Activated CD4-positive, CD25-positive, alpha-beta regulatory T cell treated with anti-CD3 and anti-CD28 coated beads, Interleukin-2, amount 50 U/mL, for 16 hours (primary cell): ENCODE results near the gene ERI3.
A peak's percentile ranks its signal among the peaks of the same experiment; 100 is the strongest.

Experiments used
- DNase-seq: peaks from one replicate; pipeline ENCODE4 v3.0.0-alpha.2; 2020; ENCODE audit warnings: low read depth, low spot score

Gene ERI3, protein sequence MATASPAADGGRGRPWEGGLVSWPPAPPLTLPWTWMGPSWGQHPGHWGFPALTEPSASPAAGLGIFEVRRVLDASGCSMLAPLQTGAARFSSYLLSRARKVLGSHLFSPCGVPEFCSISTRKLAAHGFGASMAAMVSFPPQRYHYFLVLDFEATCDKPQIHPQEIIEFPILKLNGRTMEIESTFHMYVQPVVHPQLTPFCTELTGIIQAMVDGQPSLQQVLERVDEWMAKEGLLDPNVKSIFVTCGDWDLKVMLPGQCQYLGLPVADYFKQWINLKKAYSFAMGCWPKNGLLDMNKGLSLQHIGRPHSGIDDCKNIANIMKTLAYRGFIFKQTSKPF

GRCh38 chr1:44354840-44355581, at the start of gene ERI3:
Gene ERI3 (minus strand): TSS chr1:44355257. CDS start chr1:44355026, 231 bp downstream.
- DNase-seq = peak; percentile 95

DNA sequence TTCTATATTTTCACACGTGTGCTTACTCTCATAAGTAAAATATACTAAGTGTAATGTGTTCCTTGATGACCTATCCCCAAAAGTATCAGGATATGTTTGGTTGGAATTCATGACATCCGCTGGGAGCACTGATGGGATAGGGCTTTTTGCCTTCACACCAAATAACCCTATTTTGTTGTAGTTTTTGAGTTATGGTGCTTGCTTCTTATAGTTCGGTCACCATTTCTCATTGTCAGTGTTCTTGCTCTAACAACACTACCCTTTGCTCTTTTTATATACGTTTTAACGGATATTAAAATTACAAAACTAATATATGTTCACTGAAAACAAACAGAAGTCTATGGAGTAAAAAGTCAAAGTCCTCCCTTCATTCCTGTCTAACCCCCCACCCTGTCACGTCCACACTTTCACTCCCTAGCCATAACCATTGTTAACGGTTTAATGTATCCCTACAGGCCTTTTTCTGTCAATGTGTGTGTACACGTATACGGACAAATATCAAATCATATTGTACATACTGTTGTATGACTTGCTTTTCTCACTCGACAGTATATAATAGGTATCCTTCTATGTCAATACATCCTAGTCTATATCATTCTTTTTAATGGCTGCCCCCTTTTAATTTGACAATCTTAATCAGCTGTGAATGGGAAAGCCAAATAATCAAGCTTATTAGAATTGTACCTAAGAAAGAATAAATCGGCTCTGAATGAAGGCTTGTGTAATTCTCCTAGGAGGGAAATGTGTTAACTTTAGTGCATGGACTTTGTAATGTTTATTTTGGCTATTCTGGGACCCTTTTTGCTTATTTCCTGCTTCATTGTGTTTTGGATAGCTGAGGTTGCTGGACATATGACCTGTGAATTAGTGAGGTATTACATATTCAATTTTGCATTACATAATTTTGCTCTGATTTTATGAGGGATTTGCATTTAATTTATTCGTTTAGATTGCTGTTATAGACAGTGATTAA, 46.5 kb upstream of the ERI3 start:
- no peak for DNase-seq

DNA sequence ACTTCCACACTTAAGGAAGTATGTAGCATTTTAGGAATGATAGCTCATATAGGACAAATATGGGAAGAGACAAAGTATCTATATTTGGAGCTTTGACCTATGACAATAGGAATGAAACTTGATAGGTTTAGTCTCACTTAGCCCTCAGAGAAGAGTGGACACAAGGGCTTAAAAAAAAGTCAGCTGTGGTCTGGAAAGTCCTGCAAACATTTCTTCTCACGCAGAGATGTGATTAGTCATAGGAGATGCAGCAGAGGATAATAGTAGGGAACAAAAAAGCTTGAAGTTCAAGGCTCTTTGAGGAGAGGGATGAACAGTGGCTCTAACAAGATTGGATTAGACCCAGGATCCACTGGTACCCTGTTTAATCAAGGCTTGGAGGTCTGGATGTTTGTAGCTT, 35.2 kb upstream of the ERI3 start:
- no peak for DNase-seq

- DNase-seq = no peak
Observed at GRCh38 chr1:44389437-44389836, 34.4 kb upstream of the ERI3 start.

- DNase-seq = no peak
Observed at GRCh38 chr1:44388551-44388950, 33.5 kb upstream of the ERI3 start.

GRCh38 chr1:44380666-44381177, 25.7 kb upstream of the ERI3 start:
- DNase-seq = no peak

GRCh38 chr1:44377925-44378784, 23.1 kb upstream of the ERI3 start:
- DNase-seq = peak; percentile 4

GRCh38 chr1:44375547-44375946, 20.5 kb upstream of the ERI3 start:
- no peak for DNase-seq

GRCh38 chr1:44371206-44371605, 16.1 kb upstream of the ERI3 start:
- no peak for DNase-seq

GRCh38 chr1:44368471-44369151, 13.6 kb upstream of the ERI3 start:
- DNase-seq = no peak

DNA sequence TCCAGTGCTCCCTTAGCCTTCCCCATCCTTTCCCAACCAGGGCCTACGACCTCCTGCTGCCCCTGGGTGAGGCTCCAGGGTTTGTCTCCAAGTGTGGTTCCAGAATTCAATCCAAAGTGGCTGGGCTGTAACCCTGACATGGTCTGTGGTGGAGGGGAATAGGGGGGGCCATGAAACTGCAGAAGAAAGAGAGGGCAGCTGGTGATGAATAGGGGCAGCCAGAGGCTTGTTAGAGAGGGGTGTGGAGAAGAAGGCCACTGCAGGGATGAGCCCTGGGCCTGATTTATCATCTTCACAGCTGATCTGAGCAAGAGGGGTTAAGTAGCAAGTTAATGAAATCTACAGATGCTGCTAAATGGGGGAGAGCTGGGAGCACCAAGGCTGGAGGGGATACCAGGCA, 12.9 kb upstream of the ERI3 start:
- DNase-seq = no peak

GRCh38 chr1:44366371-44366975, 11.4 kb upstream of the ERI3 start:
- DNase-seq = no peak

- no peak for DNase-seq
Observed at GRCh38 chr1:44361478-44361877, 6.4 kb upstream of the ERI3 start.

GRCh38 chr1:44359234-44359935, 4.3 kb upstream of the ERI3 start:
- DNase-seq = no peak

- no peak for DNase-seq
Observed at GRCh38 chr1:44357710-44358109, 2.7 kb upstream of the ERI3 start.

- no peak for DNase-seq
Observed at GRCh38 chr1:44355582-44356305, 687 bp upstream of the ERI3 start.

GRCh38 chr1:44354268-44354839, 703 bp downstream of the ERI3 start:
- DNase-seq = no peak

- DNase-seq = no peak
Observed at GRCh38 chr1:44353604-44354003, 1.5 kb downstream of the ERI3 start.
